ENCODE results near the gene LRRC58. TPM values are rescaled to one million over a fixed set of nuclear protein-coding genes. Genes with fewer than 3 reads are reported as not detected.
A peak's percentile ranks its signal among the peaks of the same experiment; 100 is the strongest.

Gene LRRC58
- total and polyA plus RNA-seq, 2 of the 8 experiments (the other 6 are each of a cell fraction or from before 2014, with no cell fraction given) = 4.3 to 15.4 TPM

GRCh38 chr3:120284747-120285507 is 64.2 kb downstream of the LRRC58 start, which contains the start of gene GPR156:
Gene GPR156 (minus strand): TSS chr3:120285222. CDS start chr3:120244098, 41,124 bp downstream.
- Histone ChIP-seq H3K18ac (ENCODE audit: extremely low read depth, low read length) (peak within 1 kb of the TSS; percentile 78), H3K4me1 (replicated peaks in 1 of 4; ENCODE audit: control insufficient read depth in 3 of 4, insufficient read depth in 4 of 4, low read length in 3 of 4) (peaks cover 0 to 5% (median 3%) of the 10 kb centered on the region in 4 experiments; a peak in 4 of 7 replicates), H2AK5ac (ENCODE audit: low read depth, low read length) (no peak within 1 kb of the TSS), H3K9me3 (ENCODE audit: insufficient read depth in 2 of 2, low read depth in 1 of 2, low read length in 1 of 2) (no peaks in the 10 kb centered on the region; a peak in 1 of 4 replicates), H3K4me2 (ENCODE audit: insufficient read depth in 1 of 2, low read depth in 2 of 2, low read length in 2 of 2) (peak within 1 kb of the TSS; percentile 71 to 83), H2BK120ac (replicated peaks; ENCODE audit: low read depth, low read length) (no peak within 1 kb of the TSS), H2BK15ac (ENCODE audit: low read length) (no peak within 1 kb of the TSS), H3K79me1 (ENCODE audit: low read depth, low read length) (no peaks in the 10 kb centered on the region), H3K79me2 (ENCODE audit: control insufficient read depth in 1 of 2, insufficient read depth in 2 of 2, low read length in 2 of 2) (no peaks in the 10 kb centered on the region), H3K4ac (replicated peaks; ENCODE audit: insufficient read length, low read depth, low read length) (no peak within 1 kb of the TSS), H2BK20ac (ENCODE audit: low read length) (no peak within 1 kb of the TSS), H4K91ac (replicated peaks; ENCODE audit: insufficient read length, low read length) (no peak within 1 kb of the TSS), H2BK12ac (ENCODE audit: low read depth, low read length) (no peak within 1 kb of the TSS), H3K9ac (replicated peaks in 1 of 4; ENCODE audit: extremely low read depth in 1 of 4, low read depth in 3 of 4, low read length in 3 of 4) (0 out of 7 replicates have a peak within 1 kb of the TSS, but pooled peaks of 2 of the 4 experiments have one; percentile 6 to 21), H2BK5ac (ENCODE audit: low read depth, low read length) (no peak within 1 kb of the TSS), H4K20me1 (replicated peaks in 1 of 2; ENCODE audit: control insufficient read depth in 1 of 2, insufficient read depth in 2 of 2, low read length in 2 of 2) (no peaks in the 10 kb centered on the region), H3K36me3 (ENCODE audit: control insufficient read depth in 2 of 4, insufficient read depth in 4 of 4, low read length in 3 of 4) (no peaks in the 10 kb centered on the region), H4K5ac (ENCODE audit: insufficient read length, low read depth, low read length) (no peak within 1 kb of the TSS), H3K56ac (replicated peaks; ENCODE audit: insufficient read length, low read depth, low read length) (no peak within 1 kb of the TSS), H3K14ac (ENCODE audit: insufficient read length) (no peak within 1 kb of the TSS), H3K4me3 (ENCODE audit: extremely low read depth in 1 of 4, insufficient read depth in 2 of 4, low read depth in 3 of 4, low read length in 4 of 4) (peak within 1 kb of the TSS; percentile 27 to 69 (median 48)), H3K27ac (ENCODE audit: low read depth, low read length) (no peak within 1 kb of the TSS), H3K23me2 (ENCODE audit: low read depth, low read length) (peaks cover 3% of the 10 kb centered on the region; the same call in 1 of the 2 replicates), H4K8ac (ENCODE audit: extremely low read depth, insufficient read depth, low read length) (peak within 1 kb of the TSS; percentile 70), H3K23ac (ENCODE audit: insufficient read length) (no peak within 1 kb of the TSS), H3K27me3 (replicated peaks in 1 of 4; ENCODE audit: control insufficient read depth in 3 of 4, extremely low read depth in 1 of 4, insufficient read depth in 3 of 4, low read length in 3 of 4) (peaks cover 0 to 28% (median 19%) of the 10 kb centered on the region in 4 experiments; a peak in 6 of 7 replicates), H2AFZ (ENCODE audit: low read length) (peak within 1 kb of the TSS; percentile 30; the same call in 1 of the 2 replicates)
- DNase-seq (ENCODE audit: low read depth in 1 of 2, low spot score in 2 of 2) = peak in 1 of 2 experiments; percentile 67
- POLR2A ChIA-PET (ENCODE audit: partially characterized antibody) = interaction anchor here (1.3 kb wide), 1 partner anchor 64 kb away, joined by 3 read pairs; the partner anchor contains the start of gene LRRC58
- WGBS, 2 experiments (ENCODE audit: extremely low coverage in 1 of 2, insufficient coverage in 1 of 2, insufficient read length in 1 of 2, insufficient replicate concordance in 2 of 2, low coverage in 1 of 2, low lambda C conversion rate in 2 of 2, missing lambda C conversion rate in 1 of 2) = 15% methylated on average over 28 of the region's 72 CpGs; no CpG with 5 or more reads in 1 of the 2 experiments
- FAIRE-seq = no peak
- CTCF ChIA-PET (ENCODE audit: partially characterized antibody) = no interaction called here
- TF ChIP-seq NRF1 (IDR thresholded peaks at IDR 0.05; ENCODE audit: low read depth, low read length) (no peak), SP4 (IDR thresholded peaks at IDR 0.05; ENCODE audit: low read length) (no peak), YY1 (IDR thresholded peaks at IDR 0.05; ENCODE audit: low read depth, low read length) (no peak), CTBP2 (IDR thresholded peaks at IDR 0.05; ENCODE audit: borderline replicate concordance, insufficient read depth, insufficient read length, low read length) (no peak), CBX5 (IDR thresholded peaks at IDR 0.05; ENCODE audit: low read depth, low read length) (no peak), POLR2AphosphoS5 (IDR thresholded peaks at IDR 0.05; ENCODE audit: low read depth, low read length) (no peak), EP300 (IDR thresholded peaks at IDR 0.05; ENCODE audit: borderline replicate concordance in 1 of 2, low read depth in 2 of 2, low read length in 2 of 2) (no peak), E2F6 (IDR thresholded peaks at IDR 0.05) (peak; percentile 95), FOSL1 (IDR thresholded peaks at IDR 0.05; ENCODE audit: insufficient read depth, low read depth, low read length) (no peak), ZNF274 (IDR thresholded peaks at IDR 0.05; ENCODE audit: borderline replicate concordance, extremely low read depth, low read length) (no peak), JUND (IDR thresholded peaks at IDR 0.05; ENCODE audit: low read length) (no peak)

Data from H1 (cell line).